DOHH2 (cell line): ENCODE data around the gene ADGRG1.

Source experiments
- CTCF ChIP-seq: fragments of 200-600 bp; sonication (generic); IDR thresholded peaks from one replicate; pipeline ENCODE4 v1.5.1; 2014; ENCODE audit warnings: antibody characterized with exemption, mild to moderate bottlenecking, low read depth, low read length; ENCODE audit not compliant: poor library complexity, severe bottlenecking
- EZH2phosphoT487 ChIP-seq: fragments of 200-600 bp; sonication (generic); IDR thresholded peaks from 2 replicates; pipeline ENCODE4 v1.6.1; 2017; ENCODE audit warnings: borderline replicate concordance, mild to moderate bottlenecking, antibody characterized with exemption, low read length, moderate library complexity, mixed read lengths

GRCh38 chr16:57617604-57618111, 10.8 kb upstream of the ADGRG1 start:
- TF ChIP-seq CTCF (no peak), EZH2phosphoT487 (no peak)
